Muscle layer of colon (tissue), 2 donors: Measurements from ENCODE around the gene UBE2R2.

Source experiments
- H3K27ac ChIP-seq: one replicate; pipeline ENCODE4 v1.7.0; 2013; ENCODE audit warnings: low read depth, mild to moderate bottlenecking, low read length, moderate library complexity
- H3K27me3 ChIP-seq, 2 donors: one replicate each; pipeline ENCODE4 v1.7.0; 2013; ENCODE audit warnings: low read length in 2 of 2, mild to moderate bottlenecking in 2 of 2; ENCODE audit not compliant: insufficient read depth in 2 of 2, control insufficient read depth in 1 of 2
- H3K36me3 ChIP-seq: one replicate; pipeline ENCODE4 v1.7.0; 2013; ENCODE audit warnings: mild to moderate bottlenecking, low read length; ENCODE audit not compliant: insufficient read depth
- H3K4me1 ChIP-seq: one replicate; pipeline ENCODE4 v1.7.0; 2013; ENCODE audit warnings: mild to moderate bottlenecking, low read length; ENCODE audit not compliant: insufficient read depth
- H3K4me3 ChIP-seq, 2 donors: one replicate each; pipeline ENCODE4 v1.7.0; 2013; ENCODE audit warnings: low read length in 2 of 2, low read depth in 1 of 2, mild to moderate bottlenecking in 1 of 2, moderate library complexity in 1 of 2
- H3K9ac ChIP-seq: one replicate; pipeline ENCODE4 v1.7.0; 2013; ENCODE audit warnings: low read length
- H3K9me3 ChIP-seq: one replicate; pipeline ENCODE4 v1.7.0; 2013; ENCODE audit warnings: mild to moderate bottlenecking, low read length
- donor health status: abdominal sarcoma.
- donor health status: Adenocarcinoma of cecum.

Gene UBE2R2

DNA sequence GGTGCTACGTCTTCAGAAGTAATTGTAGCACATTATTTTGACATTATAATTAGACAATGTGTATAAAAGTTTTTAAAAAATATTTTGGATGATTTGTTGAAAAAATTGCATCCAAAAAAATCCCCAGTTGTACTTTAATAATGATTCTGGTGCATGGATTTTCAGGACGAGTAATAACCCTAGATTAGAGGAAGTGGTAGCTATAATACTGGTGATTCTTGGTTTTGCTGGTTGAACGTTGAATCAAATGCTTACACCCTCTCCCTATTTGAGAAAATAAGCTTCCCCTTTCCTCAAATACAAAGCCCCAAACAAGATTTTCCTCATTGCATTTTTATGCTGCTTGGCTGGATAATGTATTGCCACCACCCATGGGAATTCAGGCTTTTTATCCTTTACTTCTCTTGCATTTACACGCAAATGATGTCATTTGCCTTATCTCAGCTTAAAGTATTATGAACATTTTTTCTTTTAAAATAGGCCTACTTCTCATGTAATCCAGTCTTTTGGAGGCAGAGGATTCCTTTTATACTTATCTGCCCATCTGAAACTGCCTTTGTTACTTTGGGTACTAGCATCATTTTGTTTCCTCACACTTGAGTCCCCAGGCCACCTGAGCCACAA, 86.3 kb downstream of the UBE2R2 start:
- no peak overlapping the region for H3K4me3 ChIP-seq
- H3K4me1 ChIP-seq: peaks cover 9% of the 10 kb centered on the region
- peaks cover 5% of the 10 kb centered on the region for H3K36me3 ChIP-seq
- H3K27ac ChIP-seq: no peak overlapping the region
- no peaks in the 10 kb centered on the region for H3K27me3 ChIP-seq
- no peak overlapping the region for H3K9ac ChIP-seq
- H3K9me3 ChIP-seq: no peaks in the 10 kb centered on the region

DNA sequence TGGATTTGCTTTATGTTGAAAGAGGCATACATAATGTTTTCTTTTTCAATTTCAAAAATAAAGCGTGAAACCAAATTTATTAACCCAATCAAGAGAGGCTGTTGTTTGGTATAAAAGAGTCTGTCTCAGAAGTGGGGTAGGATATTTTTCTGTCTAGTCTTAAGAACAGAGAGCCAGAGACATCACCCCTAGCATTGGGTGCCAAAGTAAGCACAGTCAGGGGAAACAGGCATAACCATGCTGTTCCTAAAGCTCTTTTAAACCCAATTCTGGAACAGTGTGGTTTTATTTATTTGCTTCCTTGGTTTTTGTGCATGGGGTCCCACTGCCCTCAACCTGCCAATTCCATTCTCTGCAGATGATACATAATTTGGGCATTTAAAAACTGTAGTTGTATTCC, 88.2 kb downstream of the UBE2R2 start:
- peaks cover 5% of the 10 kb centered on the region for H3K36me3 ChIP-seq
- H3K4me3 ChIP-seq: no peak overlapping the region
- no peaks in the 10 kb centered on the region for H3K9me3 ChIP-seq
- H3K4me1 ChIP-seq: peaks cover 9% of the 10 kb centered on the region
- H3K27ac ChIP-seq: no peak overlapping the region
- H3K9ac ChIP-seq: no peak overlapping the region
- no peaks in the 10 kb centered on the region for H3K27me3 ChIP-seq

DNA sequence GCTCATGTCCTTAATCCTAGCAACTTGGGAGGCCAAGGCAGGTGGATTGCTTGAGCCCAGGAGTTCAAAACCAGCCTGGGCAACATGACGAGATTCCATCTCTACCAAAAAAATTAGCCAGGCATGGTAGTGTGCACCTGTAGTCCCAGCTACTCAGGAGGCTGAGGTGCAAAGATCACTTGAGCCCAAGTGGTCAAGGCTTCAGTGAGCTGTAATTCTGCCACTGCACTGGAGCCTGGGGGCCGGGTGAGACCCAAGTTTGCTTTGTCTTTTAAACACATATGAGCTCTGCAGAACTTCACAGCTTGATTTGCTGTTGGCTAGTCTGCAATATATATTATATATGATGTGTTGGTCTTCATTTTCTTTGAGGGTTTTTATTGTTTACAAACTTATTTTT, 89.8 kb downstream of the UBE2R2 start:
- Histone ChIP-seq H3K9ac (no peak overlapping the region), H3K27ac (no peak overlapping the region), H3K27me3 (no peaks in the 10 kb centered on the region), H3K9me3 (no peaks in the 10 kb centered on the region), H3K4me3 (no peak overlapping the region), H3K4me1 (peaks cover 9% of the 10 kb centered on the region), H3K36me3 (peaks cover 5% of the 10 kb centered on the region)

DNA sequence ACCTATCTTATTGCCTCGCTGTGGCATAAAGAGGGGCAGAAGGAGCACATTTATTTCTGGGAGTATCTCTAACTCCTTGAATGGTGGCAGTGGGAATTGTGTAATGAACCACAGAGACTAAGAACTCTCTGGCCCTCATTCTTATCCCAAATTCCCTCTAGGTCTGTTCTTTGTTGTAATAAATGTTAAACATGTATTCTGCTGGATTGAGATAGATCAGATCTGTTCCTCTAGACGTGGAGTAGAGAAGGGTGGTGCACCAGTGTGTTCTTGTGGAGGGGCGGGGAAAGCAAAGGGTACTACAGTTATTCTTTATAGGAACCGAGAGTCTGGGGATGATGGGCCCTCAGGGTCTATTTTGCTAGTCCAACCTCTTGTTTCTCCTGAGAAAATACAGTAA, 90.4 kb downstream of the UBE2R2 start:
- Histone ChIP-seq H3K4me3 (no peak overlapping the region), H3K27me3 (no peaks in the 10 kb centered on the region), H3K36me3 (peaks cover under 1% of the 10 kb centered on the region), H3K4me1 (peaks cover 9% of the 10 kb centered on the region), H3K27ac (no peak overlapping the region), H3K9ac (no peak overlapping the region), H3K9me3 (no peaks in the 10 kb centered on the region)

DNA sequence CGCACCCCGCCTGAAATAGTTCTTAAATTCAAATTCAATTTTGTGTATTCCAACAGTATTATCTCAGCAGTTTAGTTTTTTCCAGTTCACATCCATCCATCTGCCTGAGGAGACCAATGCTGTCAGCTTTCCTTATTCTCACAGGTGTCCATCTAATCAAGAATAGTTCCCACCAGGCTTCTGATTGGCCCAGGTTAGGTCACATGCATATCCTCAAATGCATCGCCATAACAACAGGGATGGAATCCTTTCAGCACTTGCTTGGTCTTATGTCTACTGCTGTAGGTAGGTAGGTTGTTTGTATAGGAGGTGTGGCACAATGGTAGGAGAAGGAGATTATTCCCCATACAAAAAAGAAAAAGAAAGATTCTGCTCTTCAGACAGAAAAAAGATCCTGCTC, 91.2 kb downstream of the UBE2R2 start:
- no peaks in the 10 kb centered on the region for H3K9me3 ChIP-seq
- no peak overlapping the region for H3K9ac ChIP-seq
- H3K4me3 ChIP-seq: no peak overlapping the region
- H3K27ac ChIP-seq: no peak overlapping the region
- no peaks in the 10 kb centered on the region for H3K27me3 ChIP-seq
- no peaks in the 10 kb centered on the region for H3K36me3 ChIP-seq
- H3K4me1 ChIP-seq: peaks cover 9% of the 10 kb centered on the region

DNA sequence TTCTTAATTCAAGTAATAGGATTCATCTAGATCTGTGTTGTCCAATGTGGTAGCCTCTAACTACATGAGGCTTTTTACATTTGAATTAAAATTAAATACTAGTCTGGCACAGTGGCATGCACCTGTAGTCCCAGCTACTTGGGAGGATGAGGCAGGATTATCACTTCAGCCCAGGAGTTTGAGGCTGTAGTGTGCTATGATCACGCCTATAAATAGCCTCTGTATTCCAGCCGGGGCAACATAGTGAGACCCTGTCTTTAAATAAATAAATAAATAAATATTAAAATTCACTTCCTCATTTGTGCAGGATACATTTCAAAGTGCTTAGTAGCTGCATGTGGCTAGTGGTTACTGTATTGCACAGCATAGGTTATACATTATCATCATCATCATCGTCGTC, 91.8 kb downstream of the UBE2R2 start:
- Histone ChIP-seq H3K4me1 (peaks cover 9% of the 10 kb centered on the region), H3K4me3 (no peak overlapping the region), H3K27ac (no peak overlapping the region), H3K27me3 (no peaks in the 10 kb centered on the region), H3K9me3 (no peaks in the 10 kb centered on the region), H3K9ac (no peak overlapping the region), H3K36me3 (no peaks in the 10 kb centered on the region)

DNA sequence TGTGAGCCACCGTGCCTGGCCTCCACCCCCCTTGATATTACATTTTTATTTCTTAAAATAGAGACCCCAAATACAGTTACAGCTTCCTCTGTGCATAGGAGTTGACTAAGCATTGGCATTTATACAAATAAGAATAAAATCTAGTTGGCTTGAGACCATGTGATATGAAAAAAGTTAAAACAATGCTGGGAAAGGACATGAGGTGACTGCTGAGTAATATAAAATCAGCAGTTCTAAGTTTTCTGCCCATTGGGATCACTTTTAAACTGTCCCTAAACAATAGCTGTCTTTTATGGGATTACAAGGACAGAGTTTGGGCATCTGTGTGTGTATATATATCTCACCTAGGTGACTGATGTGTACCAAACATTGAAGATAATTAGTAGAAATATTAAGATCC, 96.6 kb downstream of the UBE2R2 start:
- H3K27ac ChIP-seq: no peak overlapping the region
- peaks cover 26% of the 10 kb centered on the region for H3K36me3 ChIP-seq
- H3K4me3 ChIP-seq: no peak overlapping the region
- H3K27me3 ChIP-seq: no peaks in the 10 kb centered on the region
- H3K9me3 ChIP-seq: no peaks in the 10 kb centered on the region
- H3K9ac ChIP-seq: no peak overlapping the region
- no peaks in the 10 kb centered on the region for H3K4me1 ChIP-seq

DNA sequence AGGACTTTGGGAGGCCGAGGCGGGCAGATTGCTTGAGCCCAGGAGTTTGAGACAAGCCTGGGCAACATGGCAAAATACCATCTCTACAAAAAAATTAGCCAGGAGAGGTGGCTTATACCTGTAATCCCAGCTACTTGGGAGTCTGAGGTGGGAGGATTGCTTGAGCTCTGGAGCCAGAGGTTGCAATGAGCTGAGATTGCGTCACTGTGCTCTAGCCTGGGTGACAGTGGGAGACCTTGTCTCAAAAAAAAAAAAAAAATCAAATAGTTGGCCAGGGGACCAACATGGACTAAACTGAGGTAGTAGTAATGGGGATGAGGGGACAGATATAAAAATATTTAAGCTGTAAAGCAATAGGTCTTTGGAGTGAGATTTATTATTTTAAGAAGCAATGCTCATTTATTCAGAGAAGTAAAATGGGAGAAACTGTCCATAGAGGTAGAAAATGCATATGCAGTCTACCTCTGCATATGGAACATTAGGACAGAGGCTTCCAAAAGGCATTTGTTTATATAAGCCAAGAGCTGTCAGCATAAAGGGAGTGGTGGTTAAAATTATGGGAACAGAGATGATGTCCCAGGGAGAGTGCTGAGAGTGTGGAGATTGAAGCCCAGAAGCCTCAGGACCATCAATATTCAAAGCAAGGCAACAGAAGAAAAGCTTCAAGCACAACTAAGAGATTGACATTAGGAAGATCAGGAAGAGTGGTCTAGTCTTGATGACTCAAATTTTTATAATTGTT, 98.1 kb downstream of the UBE2R2 start:
- Histone ChIP-seq H3K27ac (no peak overlapping the region), H3K9me3 (no peaks in the 10 kb centered on the region), H3K4me3 (no peak overlapping the region), H3K9ac (no peak overlapping the region), H3K27me3 (no peaks in the 10 kb centered on the region), H3K4me1 (no peaks in the 10 kb centered on the region), H3K36me3 (peaks cover 30% of the 10 kb centered on the region)

DNA sequence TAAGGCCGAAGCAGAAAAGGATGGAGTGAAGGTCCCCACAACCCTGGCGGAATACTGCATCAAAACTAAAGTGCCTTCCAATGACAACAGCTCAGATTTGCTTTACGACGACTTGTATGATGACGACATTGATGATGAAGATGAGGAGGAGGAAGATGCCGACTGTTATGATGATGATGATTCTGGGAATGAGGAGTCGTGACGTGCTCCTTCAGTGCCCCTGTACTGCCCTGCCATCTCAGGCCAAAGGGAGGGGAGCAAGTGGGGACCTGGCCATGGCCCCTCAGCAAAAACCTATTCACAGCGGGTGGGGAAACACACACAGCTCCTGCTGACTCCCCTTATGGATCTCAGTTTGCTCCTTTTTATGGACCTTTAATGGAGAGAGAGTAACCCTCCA, 100.1 kb downstream of the UBE2R2 start:
- H3K4me3 ChIP-seq: no peak overlapping the region
- no peak overlapping the region for H3K9ac ChIP-seq
- H3K36me3 ChIP-seq: peaks cover 40% of the 10 kb centered on the region
- no peaks in the 10 kb centered on the region for H3K27me3 ChIP-seq
- no peak overlapping the region for H3K27ac ChIP-seq
- no peaks in the 10 kb centered on the region for H3K4me1 ChIP-seq
- H3K9me3 ChIP-seq: no peaks in the 10 kb centered on the region

DNA sequence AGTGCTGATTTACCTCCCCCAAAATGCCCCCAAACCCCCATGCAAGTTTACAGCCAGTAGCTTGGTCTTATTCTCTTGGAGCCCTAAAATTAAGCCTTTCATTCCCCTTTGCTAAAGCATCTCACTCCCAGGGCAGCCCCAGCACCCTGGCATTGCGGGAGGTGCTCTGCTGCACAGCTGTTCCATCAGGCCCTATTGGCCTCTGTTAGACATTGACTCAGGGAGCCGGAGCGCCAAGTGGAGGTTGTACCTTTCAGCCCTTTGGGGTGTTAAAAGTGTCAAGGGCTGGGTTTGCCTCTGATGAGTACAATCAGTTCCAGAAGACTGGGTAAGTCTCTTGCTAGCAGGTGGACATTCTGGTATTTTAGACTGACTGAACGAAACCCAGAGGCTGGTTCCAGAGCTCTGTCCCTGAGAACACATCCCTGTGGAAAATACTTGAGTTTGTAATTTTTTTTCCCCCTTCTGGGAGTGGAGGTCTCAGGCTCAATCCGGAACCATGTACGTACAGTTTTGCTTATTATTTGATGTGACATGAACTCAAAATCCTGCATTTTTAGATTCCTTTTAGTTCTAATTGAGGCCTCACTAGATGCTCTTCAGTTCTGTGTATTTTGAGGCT, 102.4 kb downstream of the UBE2R2 start:
- Histone ChIP-seq H3K4me3 (no peak overlapping the region), H3K9ac (no peak overlapping the region), H3K4me1 (no peaks in the 10 kb centered on the region), H3K9me3 (no peaks in the 10 kb centered on the region), H3K27ac (no peak overlapping the region), H3K36me3 (peaks cover 64% of the 10 kb centered on the region), H3K27me3 (no peaks in the 10 kb centered on the region)

DNA sequence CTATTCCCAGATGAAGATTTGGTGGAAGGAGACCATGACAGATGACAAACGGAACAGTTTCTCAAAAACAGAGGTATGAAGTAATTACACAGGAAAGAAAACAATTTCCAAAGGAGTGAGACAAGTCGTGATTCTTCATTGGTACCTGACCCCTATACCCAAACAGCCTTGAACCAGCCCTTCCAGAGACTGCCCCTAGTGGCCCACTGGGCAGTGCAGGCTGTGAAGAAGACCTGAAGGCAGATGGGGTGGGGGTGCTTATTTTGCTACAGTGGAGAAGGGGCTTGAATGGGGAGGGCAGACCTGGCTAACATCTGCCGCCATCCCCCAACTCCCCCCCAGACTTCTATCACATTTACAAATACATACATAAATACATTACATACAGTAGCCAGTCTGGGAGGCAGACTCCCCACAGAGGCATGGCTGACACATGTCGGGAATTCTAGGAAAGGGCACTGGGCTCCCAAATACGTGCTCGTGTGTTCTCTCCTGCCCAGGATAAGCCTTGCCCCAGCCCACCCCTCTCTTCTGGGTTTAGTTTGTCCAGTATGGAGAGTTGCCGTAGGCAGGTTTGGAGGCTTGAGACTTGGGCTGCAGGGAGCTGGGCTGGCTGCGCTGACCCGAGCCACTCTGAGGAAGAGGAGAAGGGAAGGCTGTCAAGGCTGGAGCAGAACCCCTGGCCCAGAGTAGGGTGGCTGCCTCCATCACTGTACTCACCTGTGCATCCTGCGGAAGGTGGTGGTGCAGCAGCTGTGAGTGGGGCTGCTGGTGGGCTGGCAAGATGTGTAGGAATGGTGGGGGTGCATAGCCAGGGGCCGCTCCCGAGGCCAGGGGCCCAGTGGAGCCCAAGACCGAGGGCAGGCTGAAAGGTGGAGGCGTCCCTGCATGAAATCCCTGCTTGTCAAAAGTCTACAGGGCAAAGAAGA, 105.3 kb downstream of the UBE2R2 start:
- H3K4me3 ChIP-seq: no peak overlapping the region
- peaks cover 69% of the 10 kb centered on the region for H3K36me3 ChIP-seq
- no peak overlapping the region for H3K9ac ChIP-seq

More for the DNA sequence above, 105.3 kb downstream of the UBE2R2 start:
- Histone ChIP-seq H3K9me3 (no peaks in the 10 kb centered on the region), H3K4me1 (peaks cover 6% of the 10 kb centered on the region), H3K27me3 (no peaks in the 10 kb centered on the region), H3K27ac (no peak overlapping the region)
